IMR-90 (cell line): ENCODE measurements around the gene TSPAN32. TPM values are rescaled to one million over a fixed set of nuclear protein-coding genes. Genes with fewer than 3 reads are reported as not detected.

Experiments used
- ATAC-seq: fragments of 200-7000 bp; cut with Tn5 transposase; 2 replicates; pipeline ENCODE4 v1.9.1; 2020; ENCODE audit warnings: low read depth, mild to moderate bottlenecking, moderate library complexity
- BruUV-seq: library from RNA; stranded (reverse); fragments of 400-500 nt; replicated peaks from 2 replicates; lab custom pipeline; 2021; lab: Mats Ljungman, UMichigan
- CTCF ChIA-PET: fragments of 300-600 bp; formaldehyde crosslinking; extraction: SDS; loops from one replicate; lab custom pipeline; 2021; ENCODE audit warnings: antibody characterized with exemption; lab: Yijun Ruan, JAX
- POLR2A ChIA-PET: fragments of 300-600 bp; sonication (Branson Sonifier 250); formaldehyde crosslinking; loops from one replicate; lab custom pipeline; 2022; ENCODE audit warnings: antibody characterized with exemption; ENCODE audit not compliant: unreplicated experiment; lab: Charles Lee
- DNase-seq: peaks from one replicate; pipeline ENCODE4 v3.0.0; 2013
- H2AFZ ChIP-seq: replicated peaks from 2 replicates; pipeline ENCODE3; 2013; ENCODE audit warnings: low read length, mild to moderate bottlenecking; ENCODE audit not compliant: poor library complexity
- H2AK5ac ChIP-seq: 2 replicates; pipeline ENCODE4 v1.6.1; 2013; ENCODE audit warnings: low read depth, low read length, inconsistent platforms
- H2AK9ac ChIP-seq: replicated peaks from 2 replicates; pipeline ENCODE3; 2013; ENCODE audit warnings: mild to moderate bottlenecking, low read depth, low read length, moderate library complexity; ENCODE audit not compliant: poor library complexity
- H2BK120ac ChIP-seq: 2 replicates; pipeline ENCODE4 v1.6.1; 2013; ENCODE audit warnings: low read depth, low read length, inconsistent platforms
- H2BK15ac ChIP-seq: 3 replicates; pipeline ENCODE4 v1.6.1; 2013; ENCODE audit warnings: low read depth, low read length, inconsistent platforms
- H2BK20ac ChIP-seq: 2 replicates; pipeline ENCODE4 v1.6.1; 2013; ENCODE audit warnings: low read depth, mild to moderate bottlenecking, inconsistent platforms, low read length, moderate library complexity
- H2BK5ac ChIP-seq: 2 replicates; pipeline ENCODE4 v1.6.1; 2013; ENCODE audit warnings: mild to moderate bottlenecking, low read depth, low read length, inconsistent platforms; ENCODE audit not compliant: poor library complexity, severe bottlenecking
- H3K14ac ChIP-seq: replicated peaks from 2 replicates; pipeline ENCODE4 v1.6.1; 2013; ENCODE audit warnings: low read depth, low read length, inconsistent platforms
- H3K18ac ChIP-seq: 2 replicates; pipeline ENCODE4 v1.6.1; 2013; ENCODE audit warnings: low read depth, low read length, control low read depth
- H3K23ac ChIP-seq: 2 replicates; pipeline ENCODE4 v1.6.1; 2013; ENCODE audit warnings: low read depth, low read length, inconsistent platforms
- H3K27ac ChIP-seq: 2 replicates; pipeline ENCODE4 v1.5.1; 2013; ENCODE audit warnings: mild to moderate bottlenecking, control low read depth, low read length; ENCODE audit not compliant: insufficient read depth
- H3K27me3 ChIP-seq: 2 replicates; pipeline ENCODE4 v1.6.1; 2013; ENCODE audit warnings: low read length; ENCODE audit not compliant: control insufficient read depth, insufficient read depth
- H3K36me3 ChIP-seq: 2 replicates; pipeline ENCODE4 v1.6.1; 2013; ENCODE audit warnings: low read length, mixed read lengths; ENCODE audit not compliant: control insufficient read depth, insufficient read depth
- H3K4ac ChIP-seq: 2 replicates; pipeline ENCODE4 v1.6.1; 2013; ENCODE audit warnings: low read depth, low read length, inconsistent platforms
- H3K4me1 ChIP-seq: 2 replicates; pipeline ENCODE4 v1.6.1; 2013; ENCODE audit warnings: low read length, mixed read lengths; ENCODE audit not compliant: control insufficient read depth, insufficient read depth
- H3K4me2 ChIP-seq: 2 replicates; pipeline ENCODE4 v1.6.1; 2013; ENCODE audit warnings: low read depth, mild to moderate bottlenecking, control low read depth, low read length, moderate library complexity
- H3K4me3 ChIP-seq: 2 replicates; pipeline ENCODE4 v1.5.1; 2013; ENCODE audit warnings: low read depth, mild to moderate bottlenecking, control low read depth, low read length, moderate library complexity; ENCODE audit not compliant: insufficient read depth
- H3K56ac ChIP-seq: 2 replicates; pipeline ENCODE4 v1.6.1; 2013; ENCODE audit warnings: low read length, inconsistent platforms; ENCODE audit not compliant: insufficient read depth; ENCODE audit errors: extremely low read depth
- H3K79me1 ChIP-seq, 2 experiments: 2 replicates each; pipeline ENCODE4 v1.6.1; 2013; ENCODE audit warnings: low read length in 2 of 2, inconsistent platforms in 1 of 2, low read depth in 1 of 2
- H3K9ac ChIP-seq: 2 replicates; pipeline ENCODE4 v1.6.1; 2013; ENCODE audit warnings: low read depth, low read length, control low read depth
- H3K9me1 ChIP-seq: 2 replicates; pipeline ENCODE4 v1.6.1; 2013; ENCODE audit warnings: low read length, inconsistent platforms; ENCODE audit not compliant: insufficient read depth
- H3K9me3 ChIP-seq: 2 replicates; pipeline ENCODE4 v1.6.1; 2013; ENCODE audit warnings: low read length; ENCODE audit not compliant: control insufficient read depth, insufficient read depth
- H4K20me1 ChIP-seq: 2 replicates; pipeline ENCODE4 v1.6.1; 2013; ENCODE audit warnings: low read length, inconsistent platforms; ENCODE audit not compliant: insufficient read depth
- H4K5ac ChIP-seq: 2 replicates; pipeline ENCODE4 v1.6.1; 2013; ENCODE audit warnings: mild to moderate bottlenecking, low read depth, low read length, control low read depth
- H4K8ac ChIP-seq, 2 experiments: 2 replicates each; pipeline ENCODE4 v1.6.1; 2013; ENCODE audit warnings: low read depth in 2 of 2, low read length in 2 of 2, control low read depth in 1 of 2, inconsistent platforms in 1 of 2
- H4K91ac ChIP-seq: 2 replicates; pipeline ENCODE4 v1.6.1; 2013; ENCODE audit warnings: low read depth, low read length, inconsistent platforms; ENCODE audit not compliant: insufficient read depth
- CEBPB ChIP-seq: IDR thresholded peaks from 2 replicates; pipeline ENCODE4 v1.6.1; 2012; ENCODE audit warnings: low read depth, low read length, improper control_type of control experiment
- CHD1 ChIP-seq: IDR thresholded peaks from 2 replicates; pipeline ENCODE4 v1.6.1; 2012; ENCODE audit warnings: low read depth, low read length, improper control_type of control experiment
- FOS ChIP-seq: fragments of 150-350 bp; IDR thresholded peaks from 2 replicates; pipeline ENCODE4 v1.6.1; 2016; ENCODE audit warnings: low read depth, low read length
- MAFK ChIP-seq: IDR thresholded peaks from 2 replicates; pipeline ENCODE4 v1.6.1; 2012; ENCODE audit warnings: low read depth, low read length, improper control_type of control experiment
- MAZ ChIP-seq: IDR thresholded peaks from 2 replicates; pipeline ENCODE4 v1.6.1; 2012; ENCODE audit warnings: low read depth, mild to moderate bottlenecking, low read length, improper control_type of control experiment, moderate library complexity, borderline replicate concordance
- NFE2L2 ChIP-seq: fragments of 150-350 bp; IDR thresholded peaks from 2 replicates; pipeline ENCODE4 v1.6.1; 2016; ENCODE audit warnings: low read depth, mild to moderate bottlenecking, low read length
- POLR2A ChIP-seq: IDR thresholded peaks from 2 replicates; pipeline ENCODE4 v1.6.1; 2012; ENCODE audit warnings: mild to moderate bottlenecking, low read depth, low read length
- RAD21 ChIP-seq: IDR thresholded peaks from 2 replicates; pipeline ENCODE4 v1.6.1; 2012; ENCODE audit warnings: low read length, improper control_type of control experiment
- RCOR1 ChIP-seq: IDR thresholded peaks from 2 replicates; pipeline ENCODE4 v1.6.1; 2012; ENCODE audit warnings: mild to moderate bottlenecking, low read length, improper control_type of control experiment; ENCODE audit not compliant: insufficient replicate concordance
- WGBS, 2 experiments: methylation state at CpG; one replicate each; pipeline versions ENCODE4 v1.1.5 to v1.1.7; 2013; ENCODE audit warnings: missing lambda C conversion rate in 2 of 2; ENCODE audit not compliant: insufficient read length in 1 of 2; ENCODE audit errors: extremely low coverage in 2 of 2; 5-methylcytosine and 5-hydroxymethylcytosine counted together
- dilution Hi-C: fragments of 300-500 bp; cut with HindIII; formaldehyde crosslinking; loops from one replicate; pipeline ENCODE4 v1.14.3; 2018; ENCODE audit warnings: low sequenced_read_pairs; ENCODE audit not compliant: unreplicated experiment
- in situ Hi-C: fragments of 300-500 bp; cut with MboI; formaldehyde crosslinking; loops from 3 replicates; pipeline ENCODE4 v1.14.3; 2019; ENCODE audit warnings: low sequenced_read_pairs, inconsistent platforms, mixed read lengths
- intact Hi-C: fragments of 100-400 bp; cut with micrococcal nuclease; formaldehyde crosslinking; loops from 2 replicates; pipeline ENCODE4 v1.10.0; 2022
- polyA plus RNA-seq, 3 experiments: library from polyadenylated mRNA; depleted of rRNA; stranded (reverse); fragments of >200 nt; gene quantifications; 2 replicates each; pipeline ENCODE4 v1.2.3, GENCODE V29; 2012; ENCODE audit warnings: low replicate concordance in 1 of 3
- total RNA-seq: library from RNA; depleted of rRNA; stranded (reverse); fragments of >200 nt; gene quantifications from 2 replicates; pipeline ENCODE4 v1.2.3, GENCODE V29; 2012
- TF ChIP-seq, protein P1 (sequence below): fragments of 150-350 bp; IDR thresholded peaks from 2 replicates; pipeline ENCODE4 v1.6.1; 2016; ENCODE audit warnings: low read depth, mild to moderate bottlenecking, low read length, moderate library complexity, borderline replicate concordance
- TF ChIP-seq, protein P2 (sequence below): fragments of 150-350 bp; IDR thresholded peaks from 2 replicates; pipeline ENCODE4 v1.6.1; 2017; ENCODE audit warnings: mild to moderate bottlenecking, antibody characterized with exemption, low read length, low read depth
- TF ChIP-seq, protein P3 (sequence below): conservative IDR thresholded peaks from 2 replicates; pipeline ENCODE4 v1.5.1; 2012; ENCODE audit warnings: mild to moderate bottlenecking, low read depth, low read length, improper control_type of control experiment

Gene TSPAN32
- total and polyA plus RNA-seq, 2 of the 4 experiments (the other 2 are of a cell fraction) = 0.07 TPM; not detected in 1

DNA sequence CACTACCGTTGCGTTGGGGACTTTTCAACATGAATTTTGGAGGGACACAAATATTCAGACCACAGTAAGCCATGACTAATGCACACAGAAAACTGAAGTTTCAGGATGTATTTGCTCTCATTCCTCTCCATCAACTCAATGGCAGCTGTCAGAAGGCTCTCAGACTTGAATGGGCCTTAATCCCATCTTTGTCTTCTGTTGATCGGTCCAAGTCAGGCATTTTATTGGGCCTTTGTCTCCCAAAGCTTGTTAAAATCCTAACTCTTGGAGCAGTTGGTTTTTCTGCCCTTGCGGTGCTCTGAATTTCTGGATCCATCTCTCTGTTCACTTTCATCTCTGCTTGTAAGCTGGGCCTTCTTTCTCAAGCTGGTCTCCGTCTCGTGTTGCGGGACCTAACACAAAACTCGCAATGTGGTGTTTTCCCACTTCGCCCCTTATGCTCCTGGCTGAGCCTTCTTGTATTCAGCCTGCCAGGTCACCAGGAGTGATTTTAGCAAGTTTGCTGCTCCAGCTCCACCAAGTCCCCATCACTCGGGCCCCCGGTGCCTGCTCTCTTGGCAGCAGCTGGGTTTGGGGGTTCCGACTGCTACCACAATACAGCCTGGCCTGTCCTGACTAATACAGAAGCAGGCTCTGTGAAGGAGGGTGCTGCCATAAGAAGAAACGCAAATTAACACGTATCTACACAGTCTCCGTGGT, 27.0 kb downstream of the TSPAN32 start:
- no peak for TF ChIP-seq POLR2A
- no peak for TF ChIP-seq RAD21
- no peak for TF ChIP-seq FOS
- TF ChIP-seq CEBPB = no peak
- TF ChIP-seq, protein P1, sequence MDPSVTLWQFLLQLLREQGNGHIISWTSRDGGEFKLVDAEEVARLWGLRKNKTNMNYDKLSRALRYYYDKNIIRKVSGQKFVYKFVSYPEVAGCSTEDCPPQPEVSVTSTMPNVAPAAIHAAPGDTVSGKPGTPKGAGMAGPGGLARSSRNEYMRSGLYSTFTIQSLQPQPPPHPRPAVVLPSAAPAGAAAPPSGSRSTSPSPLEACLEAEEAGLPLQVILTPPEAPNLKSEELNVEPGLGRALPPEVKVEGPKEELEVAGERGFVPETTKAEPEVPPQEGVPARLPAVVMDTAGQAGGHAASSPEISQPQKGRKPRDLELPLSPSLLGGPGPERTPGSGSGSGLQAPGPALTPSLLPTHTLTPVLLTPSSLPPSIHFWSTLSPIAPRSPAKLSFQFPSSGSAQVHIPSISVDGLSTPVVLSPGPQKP = no peak
- no peak for TF ChIP-seq MAFK
- TF ChIP-seq, protein P2, sequence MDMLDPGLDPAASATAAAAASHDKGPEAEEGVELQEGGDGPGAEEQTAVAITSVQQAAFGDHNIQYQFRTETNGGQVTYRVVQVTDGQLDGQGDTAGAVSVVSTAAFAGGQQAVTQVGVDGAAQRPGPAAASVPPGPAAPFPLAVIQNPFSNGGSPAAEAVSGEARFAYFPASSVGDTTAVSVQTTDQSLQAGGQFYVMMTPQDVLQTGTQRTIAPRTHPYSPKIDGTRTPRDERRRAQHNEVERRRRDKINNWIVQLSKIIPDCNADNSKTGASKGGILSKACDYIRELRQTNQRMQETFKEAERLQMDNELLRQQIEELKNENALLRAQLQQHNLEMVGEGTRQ = no peak
- TF ChIP-seq MAZ = no peak
- TF ChIP-seq CHD1 = no peak
- TF ChIP-seq, protein P3, sequence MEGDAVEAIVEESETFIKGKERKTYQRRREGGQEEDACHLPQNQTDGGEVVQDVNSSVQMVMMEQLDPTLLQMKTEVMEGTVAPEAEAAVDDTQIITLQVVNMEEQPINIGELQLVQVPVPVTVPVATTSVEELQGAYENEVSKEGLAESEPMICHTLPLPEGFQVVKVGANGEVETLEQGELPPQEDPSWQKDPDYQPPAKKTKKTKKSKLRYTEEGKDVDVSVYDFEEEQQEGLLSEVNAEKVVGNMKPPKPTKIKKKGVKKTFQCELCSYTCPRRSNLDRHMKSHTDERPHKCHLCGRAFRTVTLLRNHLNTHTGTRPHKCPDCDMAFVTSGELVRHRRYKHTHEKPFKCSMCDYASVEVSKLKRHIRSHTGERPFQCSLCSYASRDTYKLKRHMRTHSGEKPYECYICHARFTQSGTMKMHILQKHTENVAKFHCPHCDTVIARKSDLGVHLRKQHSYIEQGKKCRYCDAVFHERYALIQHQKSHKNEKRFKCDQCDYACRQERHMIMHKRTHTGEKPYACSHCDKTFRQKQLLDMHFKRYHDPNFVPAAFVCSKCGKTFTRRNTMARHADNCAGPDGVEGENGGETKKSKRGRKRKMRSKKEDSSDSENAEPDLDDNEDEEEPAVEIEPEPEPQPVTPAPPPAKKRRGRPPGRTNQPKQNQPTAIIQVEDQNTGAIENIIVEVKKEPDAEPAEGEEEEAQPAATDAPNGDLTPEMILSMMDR = no peak
- no peak for TF ChIP-seq NFE2L2
- TF ChIP-seq RCOR1 = no peak
- no peak overlapping the region for H2BK20ac ChIP-seq
- no peaks in the 10 kb centered on the region for H3K4me1 ChIP-seq
- BruUV-seq = no TSS peak
- no peak overlapping the region for H3K27ac ChIP-seq
- no peak overlapping the region for H3K4ac ChIP-seq
- no peak overlapping the region for H3K23ac ChIP-seq
- POLR2A ChIA-PET = no interaction called here
- DNase-seq = no peak
- H3K9me1 ChIP-seq = no peaks in the 10 kb centered on the region
- H2BK120ac ChIP-seq = no peak overlapping the region
- H3K36me3 ChIP-seq = no peaks in the 10 kb centered on the region
- H3K9me3 ChIP-seq = peaks cover 5% of the 10 kb centered on the region
- H3K56ac ChIP-seq = no peak overlapping the region
- no peak overlapping the region for H3K18ac ChIP-seq
- H3K27me3 ChIP-seq = peaks cover 2% of the 10 kb centered on the region; the same call in 1 of the 2 replicates
- no peak overlapping the region for H2BK5ac ChIP-seq
- intact Hi-C loops (no loop called here), in situ Hi-C loops (no loop called here), dilution Hi-C loops (no loop called here)
- no peak overlapping the region for H3K14ac ChIP-seq
- H4K8ac ChIP-seq = no peak overlapping the region
- H3K9ac ChIP-seq = no peak overlapping the region
- no peak for ATAC-seq
- 82% methylated on average over 12 of the region's 15 CpGs; no CpG with 5 or more reads in 1 of the 2 experiments for WGBS, 2 experiments
- H4K20me1 ChIP-seq = no peaks in the 10 kb centered on the region
- CTCF ChIA-PET = no interaction called here
- H2AK5ac ChIP-seq = no peak overlapping the region
- no peak overlapping the region for H3K4me3 ChIP-seq
- H3K4me2 ChIP-seq = no peak overlapping the region
- H4K5ac ChIP-seq = no peak overlapping the region
- H2AFZ ChIP-seq = no peak overlapping the region
- H2AK9ac ChIP-seq = no peak overlapping the region
- H3K79me1 ChIP-seq = no peaks in the 10 kb centered on the region
- no peak overlapping the region for H4K91ac ChIP-seq
- H2BK15ac ChIP-seq = no peak overlapping the region
